ENCODE data around the gene PALLD. TPM values are rescaled to one million over a fixed set of nuclear protein-coding genes. Genes with fewer than 3 reads are reported as not detected.

The PALLD gene
- total and polyA plus RNA-seq, 2 donors (not counting 3 experiments of a cell fraction or from before 2014, with no cell fraction given), result 13.4 to 48.2 TPM

- H3K9me1 ChIP-seq (replicated peaks; ENCODE audit: control insufficient read depth, extremely low read depth, insufficient read depth, low read length), result no peaks in the 10 kb centered on the region
- CTCF ChIA-PET, result interaction anchor here (0.7 to 1.0 kb wide), 3 partner anchors 10 to 39 kb away, joined by 3 read pairs; no protein-coding TSS in a partner anchor
- DNase-seq (ENCODE audit: low read depth, low spot score), result no peak
- no peak overlapping the region for H3K4me2 ChIP-seq (ENCODE audit: insufficient read depth, low read length)
- H3K36me3 ChIP-seq (ENCODE audit: control insufficient read depth in 2 of 2, extremely low read depth in 1 of 2, insufficient read depth in 2 of 2, low read length in 2 of 2), result peaks cover 2 to 4% of the 10 kb centered on the region in 2 experiments
- no peaks in the 10 kb centered on the region for H3K4me1 ChIP-seq (ENCODE audit: control insufficient read depth, extremely low read depth, insufficient read depth, low read length)
- H2AFZ ChIP-seq (ENCODE audit: low read depth, low read length), result no peak overlapping the region
- no peak for TF ChIP-seq JUN (IDR thresholded peaks at IDR 0.05; ENCODE audit: borderline replicate concordance, insufficient read depth, insufficient read length, low read depth)
- no peak overlapping the region for H3K4me3 ChIP-seq (replicated peaks in 1 of 3; ENCODE audit: insufficient read depth in 1 of 3, low read depth in 1 of 3, low read length in 3 of 3)
- BruUV-seq (replicated peaks), result no TSS peak
- no peaks in the 10 kb centered on the region for H3K9me3 ChIP-seq (replicated peaks; ENCODE audit: control insufficient read depth, insufficient read depth, low read length)
- FAIRE-seq, result no peak
- H4K20me1 ChIP-seq (replicated peaks; ENCODE audit: control insufficient read depth, extremely low read depth, insufficient read depth, low read length), result no peaks in the 10 kb centered on the region
- dilution Hi-C loops (cut with MboI; ENCODE audit: extremely low pct_ligation_motif_present, low sequenced_read_pairs) (no loop called here), intact Hi-C loops (cut with micrococcal nuclease) (no loop called here)
- H3K27me3 ChIP-seq (ENCODE audit: control insufficient read depth in 2 of 2, insufficient read depth in 2 of 2, low read length in 2 of 2), result no peaks in the 10 kb centered on the region
- no peak overlapping the region for H3K9ac ChIP-seq (replicated peaks; ENCODE audit: extremely low read depth, insufficient read depth, low read length)
- no peaks in the 10 kb centered on the region for H3K79me2 ChIP-seq (ENCODE audit: control insufficient read depth, insufficient read depth, low read length)
- POLR2A ChIA-PET, result no interaction called here
- H3K27ac ChIP-seq (ENCODE audit: insufficient read depth, low read depth, low read length), result no peak overlapping the region
These were observed 385.9 kb downstream of the PALLD start for GRCh38 chr4:168882650-168883233.

- no peaks in the 10 kb centered on the region for H3K79me2 ChIP-seq (ENCODE audit: control insufficient read depth, insufficient read depth, low read length)
- intact Hi-C loops (cut with micrococcal nuclease), result no loop called here
- H3K4me2 ChIP-seq (ENCODE audit: insufficient read depth, low read length), result no peak overlapping the region
These were observed 386.7 kb downstream of the PALLD start for GRCh38 chr4:168883513-168883912.

More at GRCh38 chr4:168883513-168883912, 386.7 kb downstream of the PALLD start:
- Histone ChIP-seq H3K36me3 (ENCODE audit: control insufficient read depth in 2 of 2, extremely low read depth in 1 of 2, insufficient read depth in 2 of 2, low read length in 2 of 2) (peaks cover under 1 to 4% of the 10 kb centered on the region in 2 experiments), H4K20me1 (replicated peaks; ENCODE audit: control insufficient read depth, extremely low read depth, insufficient read depth, low read length) (no peaks in the 10 kb centered on the region), H3K9me1 (replicated peaks; ENCODE audit: control insufficient read depth, extremely low read depth, insufficient read depth, low read length) (no peaks in the 10 kb centered on the region), H2AFZ (ENCODE audit: low read depth, low read length) (no peak overlapping the region), H3K27ac (ENCODE audit: insufficient read depth, low read depth, low read length) (no peak overlapping the region), H3K27me3 (ENCODE audit: control insufficient read depth in 2 of 2, insufficient read depth in 2 of 2, low read length in 2 of 2) (no peaks in the 10 kb centered on the region), H3K4me1 (ENCODE audit: control insufficient read depth, extremely low read depth, insufficient read depth, low read length) (no peaks in the 10 kb centered on the region), H3K4me3 (replicated peaks in 1 of 3; ENCODE audit: insufficient read depth in 1 of 3, low read depth in 1 of 3, low read length in 3 of 3) (no peak overlapping the region), H3K9me3 (replicated peaks; ENCODE audit: control insufficient read depth, insufficient read depth, low read length) (no peaks in the 10 kb centered on the region), H3K9ac (replicated peaks; ENCODE audit: extremely low read depth, insufficient read depth, low read length) (no peak overlapping the region)
- POLR2A ChIA-PET, result no interaction called here
- no peak for DNase-seq (ENCODE audit: low read depth, low spot score)
- TF ChIP-seq, protein P1, sequence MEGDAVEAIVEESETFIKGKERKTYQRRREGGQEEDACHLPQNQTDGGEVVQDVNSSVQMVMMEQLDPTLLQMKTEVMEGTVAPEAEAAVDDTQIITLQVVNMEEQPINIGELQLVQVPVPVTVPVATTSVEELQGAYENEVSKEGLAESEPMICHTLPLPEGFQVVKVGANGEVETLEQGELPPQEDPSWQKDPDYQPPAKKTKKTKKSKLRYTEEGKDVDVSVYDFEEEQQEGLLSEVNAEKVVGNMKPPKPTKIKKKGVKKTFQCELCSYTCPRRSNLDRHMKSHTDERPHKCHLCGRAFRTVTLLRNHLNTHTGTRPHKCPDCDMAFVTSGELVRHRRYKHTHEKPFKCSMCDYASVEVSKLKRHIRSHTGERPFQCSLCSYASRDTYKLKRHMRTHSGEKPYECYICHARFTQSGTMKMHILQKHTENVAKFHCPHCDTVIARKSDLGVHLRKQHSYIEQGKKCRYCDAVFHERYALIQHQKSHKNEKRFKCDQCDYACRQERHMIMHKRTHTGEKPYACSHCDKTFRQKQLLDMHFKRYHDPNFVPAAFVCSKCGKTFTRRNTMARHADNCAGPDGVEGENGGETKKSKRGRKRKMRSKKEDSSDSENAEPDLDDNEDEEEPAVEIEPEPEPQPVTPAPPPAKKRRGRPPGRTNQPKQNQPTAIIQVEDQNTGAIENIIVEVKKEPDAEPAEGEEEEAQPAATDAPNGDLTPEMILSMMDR (IDR thresholded peaks at IDR 0.05; ENCODE audit: extremely low read depth in 1 of 2, insufficient read depth in 1 of 2, low read depth in 1 of 2, low read length in 2 of 2), result no peak
- TF ChIP-seq POLR2AphosphoS5 (IDR thresholded peaks at IDR 0.05; ENCODE audit: insufficient read depth, low read depth, low read length) (no peak), FOS (IDR thresholded peaks at IDR 0.05; ENCODE audit: borderline replicate concordance, insufficient read depth, low read length) (no peak), GATA2 (IDR thresholded peaks at IDR 0.05; ENCODE audit: insufficient read depth, insufficient read length, low read depth, low read length) (no peak), EZH2 (IDR thresholded peaks at IDR 0.05; ENCODE audit: borderline replicate concordance, low read depth, low read length, severe bottlenecking) (no peak), POLR2A (IDR thresholded peaks at IDR 0.05; ENCODE audit: low read depth, low read length) (no peak), MAX (IDR thresholded peaks at IDR 0.05; ENCODE audit: insufficient read depth, insufficient read length) (no peak), JUN (IDR thresholded peaks at IDR 0.05; ENCODE audit: borderline replicate concordance, insufficient read depth, insufficient read length, low read depth) (no peak)
- dilution Hi-C loops (cut with MboI; ENCODE audit: extremely low pct_ligation_motif_present, low sequenced_read_pairs), result no loop called here
- FAIRE-seq, result no peak
- CTCF ChIA-PET, result interaction anchor here (0.7 to 1.0 kb wide), 3 partner anchors 10 to 38 kb away, joined by 3 read pairs; no protein-coding TSS in a partner anchor
- no TSS peak for BruUV-seq (replicated peaks)

Data from endothelial cell of umbilical vein (primary cell).